ENCODE data around the gene NRP1.

The NRP1 gene

DNA sequence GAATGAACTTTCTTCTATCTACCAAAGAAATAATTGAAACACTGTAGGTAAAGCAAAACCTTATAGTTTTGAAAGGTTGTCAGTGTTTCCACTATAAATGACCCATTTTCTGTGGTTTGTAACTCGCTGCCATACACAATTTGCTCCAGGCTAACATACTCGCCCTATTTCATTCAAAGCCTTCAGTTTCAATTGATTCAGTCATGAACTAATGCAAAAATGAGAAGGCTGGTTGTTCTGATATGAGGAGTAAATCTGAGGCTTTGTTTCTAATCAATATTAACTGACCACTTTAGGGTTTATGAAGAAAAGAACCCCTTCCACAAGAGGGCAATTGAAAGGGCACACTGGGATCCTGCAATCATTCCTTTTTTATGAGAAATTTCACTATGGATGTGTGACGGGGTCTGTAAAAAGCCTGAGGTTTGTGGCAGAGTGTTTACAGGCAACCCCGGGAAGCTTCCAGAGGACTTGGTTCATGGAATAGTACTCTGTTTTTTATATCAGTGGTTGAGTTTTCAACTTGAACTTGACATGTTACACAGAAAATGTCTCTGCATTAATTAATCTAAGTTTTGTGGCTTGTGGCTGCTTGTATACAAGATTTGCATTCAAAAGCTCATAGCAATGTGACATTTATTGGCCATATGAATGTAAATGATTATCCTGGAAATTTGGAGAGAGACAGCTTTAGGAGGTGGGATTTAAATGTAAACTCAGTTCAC is 133.2 kb downstream of the NRP1 start:
- TF ChIP-seq, protein P1, sequence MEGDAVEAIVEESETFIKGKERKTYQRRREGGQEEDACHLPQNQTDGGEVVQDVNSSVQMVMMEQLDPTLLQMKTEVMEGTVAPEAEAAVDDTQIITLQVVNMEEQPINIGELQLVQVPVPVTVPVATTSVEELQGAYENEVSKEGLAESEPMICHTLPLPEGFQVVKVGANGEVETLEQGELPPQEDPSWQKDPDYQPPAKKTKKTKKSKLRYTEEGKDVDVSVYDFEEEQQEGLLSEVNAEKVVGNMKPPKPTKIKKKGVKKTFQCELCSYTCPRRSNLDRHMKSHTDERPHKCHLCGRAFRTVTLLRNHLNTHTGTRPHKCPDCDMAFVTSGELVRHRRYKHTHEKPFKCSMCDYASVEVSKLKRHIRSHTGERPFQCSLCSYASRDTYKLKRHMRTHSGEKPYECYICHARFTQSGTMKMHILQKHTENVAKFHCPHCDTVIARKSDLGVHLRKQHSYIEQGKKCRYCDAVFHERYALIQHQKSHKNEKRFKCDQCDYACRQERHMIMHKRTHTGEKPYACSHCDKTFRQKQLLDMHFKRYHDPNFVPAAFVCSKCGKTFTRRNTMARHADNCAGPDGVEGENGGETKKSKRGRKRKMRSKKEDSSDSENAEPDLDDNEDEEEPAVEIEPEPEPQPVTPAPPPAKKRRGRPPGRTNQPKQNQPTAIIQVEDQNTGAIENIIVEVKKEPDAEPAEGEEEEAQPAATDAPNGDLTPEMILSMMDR (IDR thresholded peaks at IDR 0.05), result no peak
- Histone ChIP-seq H3K4me1 (ENCODE audit: control insufficient read depth in 1 of 2, insufficient read depth in 1 of 2, low read depth in 1 of 2, low read length in 1 of 2) (no peaks in the 10 kb centered on the region), H3K27me3 (peaks cover 12% of the 10 kb centered on the region), H3K36me3 (no peaks in the 10 kb centered on the region), H3K9me3 (no peaks in the 10 kb centered on the region), H3K27ac (no peak overlapping the region), H3K4me3 (ENCODE audit: low read depth in 1 of 2, low read length in 1 of 2) (no peak overlapping the region)

DNA sequence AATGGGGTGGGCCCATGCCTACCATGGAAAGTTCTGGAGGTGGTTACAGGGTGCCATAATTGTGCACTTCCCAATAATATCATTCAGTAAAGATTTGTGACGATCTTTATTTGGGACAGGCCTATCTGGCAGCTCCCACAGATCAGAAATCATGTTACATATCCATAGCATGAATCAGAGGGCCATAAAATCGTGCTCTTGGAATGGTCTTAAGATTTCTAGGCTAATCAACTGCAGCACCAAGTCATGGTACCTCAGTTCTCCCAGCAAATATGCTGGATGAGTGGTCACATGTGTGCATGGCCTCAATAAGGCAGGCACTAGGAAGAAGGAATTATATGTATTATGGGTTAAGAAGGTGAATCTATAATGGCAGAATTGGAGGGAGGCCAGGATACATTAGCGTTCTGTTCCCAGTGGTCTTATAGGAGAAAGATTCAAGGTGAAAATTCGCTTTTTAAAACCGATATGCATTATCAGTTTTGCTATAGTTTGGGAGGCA is 134.7 kb downstream of the NRP1 start:
- H3K36me3 ChIP-seq, result no peaks in the 10 kb centered on the region
- H3K4me3 ChIP-seq (ENCODE audit: low read depth in 1 of 2, low read length in 1 of 2), result no peak overlapping the region
- H3K9me3 ChIP-seq, result no peaks in the 10 kb centered on the region
- no peaks in the 10 kb centered on the region for H3K4me1 ChIP-seq (ENCODE audit: control insufficient read depth in 1 of 2, insufficient read depth in 1 of 2, low read depth in 1 of 2, low read length in 1 of 2)
- H3K27ac ChIP-seq, result no peak overlapping the region
- H3K27me3 ChIP-seq, result peaks cover 12% of the 10 kb centered on the region
- TF ChIP-seq, protein P1 (IDR thresholded peaks at IDR 0.05), result no peak

DNA sequence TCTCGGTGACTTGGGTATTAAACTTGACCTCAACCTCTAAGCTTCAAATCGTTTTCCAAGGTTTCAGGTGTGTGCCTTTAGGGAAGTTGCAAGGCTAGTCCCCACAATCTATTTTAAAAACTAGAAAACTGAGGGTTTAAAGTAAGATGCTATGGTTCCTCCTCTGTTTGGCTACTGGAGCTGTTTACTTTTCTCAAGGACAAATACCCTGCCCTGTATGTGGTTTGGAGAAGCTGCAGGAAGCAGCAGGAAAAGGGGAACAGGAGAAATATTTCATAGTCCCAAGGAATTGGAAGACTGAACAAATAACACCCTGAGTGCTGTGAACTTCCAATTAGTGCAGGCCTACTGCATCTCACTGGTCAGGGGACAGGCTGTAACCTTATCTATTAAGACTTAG is 135.9 kb downstream of the NRP1 start:
- H3K9me3 ChIP-seq, result no peaks in the 10 kb centered on the region
- H3K27me3 ChIP-seq, result peaks cover 12% of the 10 kb centered on the region
- H3K36me3 ChIP-seq, result no peaks in the 10 kb centered on the region
- H3K27ac ChIP-seq, result no peak overlapping the region
- H3K4me1 ChIP-seq (ENCODE audit: control insufficient read depth in 1 of 2, insufficient read depth in 1 of 2, low read depth in 1 of 2, low read length in 1 of 2), result no peaks in the 10 kb centered on the region
- no peak overlapping the region for H3K4me3 ChIP-seq (ENCODE audit: low read depth in 1 of 2, low read length in 1 of 2)
- TF ChIP-seq, protein P1 (IDR thresholded peaks at IDR 0.05), result no peak

DNA sequence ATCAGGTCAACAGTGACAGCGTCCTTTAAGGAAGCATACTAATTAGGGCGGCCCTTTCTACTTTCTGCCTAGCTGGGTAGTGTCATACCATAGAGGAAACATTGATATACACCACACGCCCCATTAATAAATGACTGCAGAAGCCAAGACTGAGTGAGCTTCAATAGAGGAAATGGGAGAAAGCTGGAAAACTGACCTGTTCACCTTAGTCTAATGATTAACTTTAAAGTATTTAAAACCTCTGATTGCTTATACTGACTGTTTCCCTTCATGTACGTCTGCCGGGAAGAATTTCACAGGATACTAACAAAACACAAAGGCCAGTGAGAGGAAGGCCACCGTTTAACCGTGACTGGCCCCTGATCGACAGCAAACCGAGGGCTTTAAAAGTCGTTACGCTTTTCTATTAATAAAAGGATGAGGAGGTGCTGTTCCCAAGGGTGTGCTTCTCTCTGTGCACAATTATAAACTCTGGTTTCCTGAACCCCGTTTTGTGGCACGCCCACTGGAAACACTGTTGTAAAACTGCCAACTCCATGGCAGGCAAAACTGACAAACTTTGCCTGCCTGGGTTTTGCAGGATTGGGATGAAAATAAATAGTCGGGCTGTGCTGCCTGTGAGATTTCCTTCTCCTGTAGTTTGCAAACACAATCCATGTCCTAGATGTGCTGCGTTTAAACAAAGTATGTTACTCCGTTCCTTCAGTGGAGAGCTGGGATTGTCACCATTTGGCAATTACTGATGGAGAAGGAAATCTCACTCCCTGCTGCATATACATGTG is 137.6 kb downstream of the NRP1 start:
- no peak overlapping the region for H3K27ac ChIP-seq
- TF ChIP-seq, protein P1 (IDR thresholded peaks at IDR 0.05), result no peak
- H3K9me3 ChIP-seq, result no peaks in the 10 kb centered on the region
- no peaks in the 10 kb centered on the region for H3K36me3 ChIP-seq
- H3K27me3 ChIP-seq, result peaks cover 12% of the 10 kb centered on the region
- H3K4me1 ChIP-seq (ENCODE audit: control insufficient read depth in 1 of 2, insufficient read depth in 1 of 2, low read depth in 1 of 2, low read length in 1 of 2), result no peaks in the 10 kb centered on the region
- no peak overlapping the region for H3K4me3 ChIP-seq (ENCODE audit: low read depth in 1 of 2, low read length in 1 of 2)

DNA sequence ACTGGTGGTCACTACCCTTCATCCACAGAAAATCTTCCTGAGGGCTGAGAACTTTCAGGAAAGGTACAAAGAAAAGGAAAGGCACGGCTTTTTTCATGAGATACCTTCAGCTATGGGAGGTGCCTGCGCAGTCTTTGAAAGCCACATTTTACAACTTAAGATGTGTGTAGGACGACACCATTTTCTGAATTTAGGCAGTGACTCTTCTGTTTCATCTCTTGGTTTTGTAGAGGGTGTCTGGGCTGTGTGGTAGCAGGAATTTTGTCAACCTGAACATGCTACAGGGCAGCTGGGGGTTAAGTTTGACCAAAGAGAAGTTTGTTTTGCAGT is 138.1 kb downstream of the NRP1 start:
- no peak overlapping the region for H3K4me3 ChIP-seq (ENCODE audit: low read depth in 1 of 2, low read length in 1 of 2)
- no peak overlapping the region for H3K27ac ChIP-seq
- TF ChIP-seq, protein P1 (IDR thresholded peaks at IDR 0.05), result no peak
- H3K36me3 ChIP-seq, result no peaks in the 10 kb centered on the region
- no peaks in the 10 kb centered on the region for H3K4me1 ChIP-seq (ENCODE audit: control insufficient read depth in 1 of 2, insufficient read depth in 1 of 2, low read depth in 1 of 2, low read length in 1 of 2)
- H3K9me3 ChIP-seq, result no peaks in the 10 kb centered on the region
- H3K27me3 ChIP-seq, result peaks cover 12% of the 10 kb centered on the region

All from neutrophil (primary cell).